GM12864 (cell line): Measurements from ENCODE around the gene FSIP1.

Experiments
- DNase-seq: peaks from one replicate; pipeline ENCODE4 v3.0.0-alpha.2; 2011; ENCODE audit warnings: low read depth
- H3K4me3 ChIP-seq: 2 replicates; pipeline ENCODE4 v1.5.1; 2011; ENCODE audit warnings: mild to moderate bottlenecking, low read depth, low read length, control low read depth
- CTCF ChIP-seq: IDR thresholded peaks from 2 replicates; pipeline ENCODE4 v1.5.1; 2011; ENCODE audit warnings: low read depth, mild to moderate bottlenecking, moderate library complexity, low read length, control low read depth, inconsistent platforms; ENCODE audit errors: missing control alignments

Gene FSIP1

GRCh38 chr15:39710681-39711080 is 72.0 kb downstream of the FSIP1 start:
- no peak for DNase-seq
- TF ChIP-seq CTCF: no peak
- no peak overlapping the region for H3K4me3 ChIP-seq

GRCh38 chr15:39709941-39710340 is 72.7 kb downstream of the FSIP1 start:
- TF ChIP-seq CTCF: no peak
- H3K4me3 ChIP-seq: no peak overlapping the region
- no peak for DNase-seq

- DNase-seq: no peak
- no peak for TF ChIP-seq CTCF
Observed at GRCh38 chr15:39706206-39706605, 76.4 kb downstream of the FSIP1 start.

GRCh38 chr15:39704689-39705088 is 78.0 kb downstream of the FSIP1 start:
- no peak for TF ChIP-seq CTCF
- no peak overlapping the region for H3K4me3 ChIP-seq
- no peak for DNase-seq

More at GRCh38 chr15:39706206-39706605, 76.4 kb downstream of the FSIP1 start:
- no peak overlapping the region for H3K4me3 ChIP-seq

- no peak overlapping the region for H3K4me3 ChIP-seq
- TF ChIP-seq CTCF: no peak
- DNase-seq: no peak
Observed at GRCh38 chr15:39704235-39704634, 78.4 kb downstream of the FSIP1 start.

- no peak overlapping the region for H3K4me3 ChIP-seq
- no peak for TF ChIP-seq CTCF
- no peak for DNase-seq
Observed at GRCh38 chr15:39701988-39702387, 80.7 kb downstream of the FSIP1 start.

- no peak for TF ChIP-seq CTCF
- no peak for DNase-seq
- H3K4me3 ChIP-seq: no peak overlapping the region
Observed at GRCh38 chr15:39700375-39700700, 82.3 kb downstream of the FSIP1 start.
